GM19240 (cell line): ENCODE results near the gene RPTN.
"Not testable (repeated sequence)": the region's sequence is repeated elsewhere in the genome, so short reads cannot be mapped to it uniquely, and the experiment has no call there.

Source experiments
- DNase-seq: peaks from one replicate; pipeline ENCODE4 v3.0.0; 2011; ENCODE audit warnings: low spot score; ENCODE audit not compliant: insufficient read length

The RPTN gene

DNA sequence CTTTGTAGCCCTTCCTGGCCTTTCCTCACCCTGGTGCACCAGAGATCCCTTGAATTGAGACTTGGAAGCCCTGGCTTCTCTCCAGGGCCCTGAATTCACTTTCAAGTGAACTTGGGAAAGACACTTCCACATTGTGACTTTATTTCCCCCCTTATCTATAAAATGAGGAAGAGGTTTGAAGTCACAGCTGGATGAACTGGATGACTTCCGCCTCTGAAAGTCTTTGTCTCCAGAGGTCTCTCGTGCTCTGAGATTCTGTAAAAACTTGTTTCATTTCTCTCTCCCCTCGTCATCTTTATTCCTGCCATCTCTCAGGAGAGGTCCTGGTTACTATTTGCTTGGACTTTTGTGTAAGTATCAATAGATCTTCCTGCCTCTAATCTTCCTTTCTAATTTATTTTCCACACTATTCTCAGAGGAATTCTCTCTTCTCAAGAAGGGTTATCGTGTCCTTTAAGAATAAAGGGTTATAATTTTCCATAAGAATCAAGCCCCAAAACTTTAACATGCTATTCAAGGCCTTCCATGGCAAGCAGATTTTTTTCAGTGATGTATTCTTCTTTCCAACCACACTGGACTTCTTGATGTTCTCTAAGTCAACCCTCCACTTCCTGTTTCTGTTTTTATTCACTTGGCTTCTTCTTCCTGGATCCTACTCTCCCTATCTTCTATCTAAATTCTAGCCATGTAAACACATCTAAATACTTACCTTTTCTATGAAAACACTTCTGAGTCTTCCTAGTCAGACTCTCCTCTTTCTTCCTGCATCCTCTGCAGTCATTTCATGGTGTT is 6.5 kb upstream of the RPTN start:
- DNase-seq, result no peak

DNA sequence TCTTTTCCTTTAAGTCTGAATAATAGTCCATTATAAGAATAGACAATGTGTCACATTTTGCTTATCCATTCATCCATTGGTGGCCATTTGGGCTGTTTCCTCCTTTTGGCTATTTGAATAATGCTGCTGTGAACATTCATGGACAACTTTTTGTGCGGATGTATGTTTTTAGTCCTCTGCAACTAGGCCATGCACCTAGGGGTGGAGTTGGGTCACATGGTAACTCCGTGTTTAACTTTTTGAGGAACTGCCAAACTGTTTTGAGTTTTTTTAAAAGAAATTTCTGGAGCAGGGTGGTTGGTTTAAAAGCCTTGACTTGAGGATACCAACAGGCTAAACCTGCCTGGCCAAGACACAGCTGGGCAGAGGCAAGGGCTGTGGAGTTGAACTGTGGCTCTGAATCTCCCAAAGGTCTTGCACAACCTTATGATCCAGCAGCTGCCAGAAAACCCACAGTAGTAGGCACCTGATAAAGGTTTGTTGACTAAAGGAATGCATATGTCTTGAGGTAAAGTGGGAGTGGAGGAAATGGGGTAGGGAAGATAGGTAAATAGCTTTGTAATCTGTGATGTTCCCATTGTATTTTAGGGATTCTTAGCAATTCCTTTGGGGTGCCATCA is 5.6 kb upstream of the RPTN start:
- DNase-seq, result no peak

DNA sequence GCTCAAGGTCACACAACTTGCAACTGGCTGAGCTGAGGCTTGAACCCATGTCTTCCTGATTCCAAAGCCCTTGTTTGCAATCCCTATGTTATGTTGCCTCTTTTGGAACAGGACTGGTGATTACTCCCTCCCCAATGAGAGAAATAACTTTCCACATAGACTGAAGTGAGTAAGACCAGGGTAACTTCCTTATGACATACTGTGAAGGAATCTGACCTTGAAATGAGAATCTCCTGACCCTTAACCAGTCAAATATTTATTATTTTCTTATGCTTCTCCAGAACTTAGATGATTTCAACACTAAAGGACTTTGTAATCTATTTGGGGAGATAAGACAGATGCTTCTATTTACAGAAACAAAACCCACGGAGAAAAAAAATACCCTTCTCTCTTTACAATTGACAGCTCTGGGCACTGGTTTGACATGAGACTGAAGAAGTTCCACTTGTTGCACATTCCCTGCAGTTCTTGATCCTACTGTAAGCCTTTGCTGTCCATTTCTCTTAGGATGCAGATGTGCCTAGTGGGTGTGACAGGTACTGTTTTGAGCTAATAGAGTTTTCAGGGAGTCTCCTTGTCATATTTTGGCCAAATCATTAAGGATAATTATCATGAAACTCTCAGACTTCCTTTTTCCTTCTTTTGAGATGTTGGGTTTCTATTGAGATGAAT is 3.9 kb upstream of the RPTN start:
- DNase-seq, result no peak

DNA sequence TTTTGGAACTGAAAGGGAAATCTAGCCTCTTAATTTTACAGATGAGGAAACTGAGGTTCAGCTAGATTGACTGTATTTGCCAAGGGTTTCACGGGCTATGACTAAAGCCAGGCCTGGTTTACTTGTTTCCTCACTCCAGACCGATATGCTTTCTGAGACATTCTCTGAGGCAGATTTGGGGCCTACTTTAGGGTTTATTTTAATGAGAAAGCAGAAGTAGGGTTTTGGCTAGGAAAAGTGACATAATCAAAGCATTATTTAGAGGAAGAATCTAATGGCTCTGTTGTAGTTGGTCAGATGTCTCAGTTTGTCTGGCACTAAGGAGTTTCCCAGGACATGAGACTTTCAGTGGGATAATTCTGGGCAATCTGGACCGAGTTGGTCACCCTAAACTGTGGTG is 1.5 kb upstream of the RPTN start:
- no peak for DNase-seq

DNA sequence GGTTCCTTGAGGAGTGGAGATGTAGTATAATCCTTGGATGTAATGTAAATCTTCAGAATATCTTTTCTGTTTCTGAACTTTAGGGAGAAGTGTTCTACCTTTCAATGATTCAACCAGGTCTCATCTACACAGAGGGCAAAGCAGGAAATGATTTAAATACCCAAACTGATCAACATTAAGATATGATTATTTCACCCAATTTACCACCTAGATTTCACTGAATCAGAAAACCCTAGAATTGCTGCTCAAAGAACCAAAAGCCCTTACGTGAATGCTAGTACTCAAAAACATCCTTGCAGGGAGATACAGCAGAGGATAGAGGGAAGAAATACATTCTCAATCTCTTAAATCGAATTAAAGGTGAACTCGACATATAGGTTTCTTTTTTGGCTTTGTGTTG is 5.0 kb downstream of the RPTN start:
- DNase-seq, result no peak

DNA sequence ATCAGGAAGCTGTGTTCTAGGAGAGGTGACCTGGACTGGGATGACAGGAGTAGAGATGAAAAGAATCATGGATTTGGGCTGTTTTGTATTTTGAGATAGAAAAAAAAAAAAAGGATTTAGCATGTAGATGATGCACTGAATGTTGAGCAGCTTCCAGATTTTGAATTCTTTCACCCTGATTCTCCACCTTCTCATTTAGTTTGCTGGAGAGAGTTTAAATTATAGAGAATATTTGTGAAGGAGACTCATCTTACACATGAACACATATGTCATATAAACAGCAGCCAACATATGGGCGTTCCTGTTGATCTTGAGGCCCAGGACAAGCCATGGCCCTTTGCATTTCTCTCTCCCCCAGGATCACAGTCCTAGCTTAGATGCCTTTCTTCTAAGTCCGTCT is 7.4 kb downstream of the RPTN start:
- no peak for DNase-seq

DNA sequence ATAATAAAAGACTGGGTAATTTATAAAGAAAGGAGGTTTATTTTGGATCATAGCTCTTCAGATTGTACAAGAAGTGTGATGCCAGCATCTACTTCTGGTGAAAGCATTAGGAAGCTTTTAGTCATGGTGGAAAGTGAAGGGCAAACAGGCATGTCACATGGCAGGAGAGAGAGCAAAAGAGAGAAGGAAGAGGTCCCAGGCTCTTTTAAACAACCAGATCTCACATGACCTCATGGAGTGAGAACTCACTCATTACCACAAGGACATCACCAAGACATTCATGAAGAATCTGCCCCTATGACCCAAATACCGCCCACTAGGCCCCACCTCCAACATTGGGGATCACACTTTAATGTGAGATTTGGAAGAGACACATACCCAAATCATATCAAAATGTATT is 10.0 kb downstream of the RPTN start:
- DNase-seq, result no peak

DNA sequence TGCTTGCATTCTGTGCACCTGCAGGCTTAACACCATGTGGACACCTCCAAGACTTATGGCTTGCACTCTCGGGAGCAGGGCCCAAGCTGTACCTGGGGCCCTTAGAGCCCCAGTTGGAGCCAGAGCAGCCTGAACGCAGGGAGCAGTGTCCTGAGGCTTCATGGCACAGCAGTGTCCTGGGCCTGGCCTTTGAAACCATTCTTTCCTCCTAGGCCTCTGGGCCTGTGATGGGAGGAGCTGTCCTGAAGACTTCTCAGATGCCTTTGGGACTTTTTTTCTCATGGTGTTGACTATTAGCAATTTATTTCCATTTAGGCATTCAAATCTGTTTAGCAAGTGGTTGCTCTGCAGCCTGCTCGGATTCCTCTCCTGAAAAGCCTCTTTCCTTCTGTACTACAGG is 11.0 kb downstream of the RPTN start:
- DNase-seq, result no peak

DNA sequence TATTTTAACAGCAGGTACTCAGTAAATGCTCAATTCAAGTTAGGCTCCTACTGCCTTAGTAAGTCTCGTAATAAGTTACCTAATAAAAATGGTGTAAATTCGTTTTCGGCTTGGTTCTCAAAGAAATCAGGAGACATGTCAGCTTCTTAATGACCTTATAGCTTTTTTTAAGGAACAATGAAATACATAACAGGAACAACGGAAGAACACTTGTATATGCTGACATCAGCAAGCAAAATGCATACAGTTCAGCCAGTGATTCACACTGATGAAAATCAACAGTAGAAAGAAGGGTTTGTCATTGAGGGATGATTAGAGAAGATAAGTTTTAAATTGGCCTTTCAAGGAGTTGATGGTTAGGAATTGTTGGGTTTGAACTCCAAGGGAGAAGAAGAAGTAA is 13.3 kb downstream of the RPTN start:
- no peak for DNase-seq

DNA sequence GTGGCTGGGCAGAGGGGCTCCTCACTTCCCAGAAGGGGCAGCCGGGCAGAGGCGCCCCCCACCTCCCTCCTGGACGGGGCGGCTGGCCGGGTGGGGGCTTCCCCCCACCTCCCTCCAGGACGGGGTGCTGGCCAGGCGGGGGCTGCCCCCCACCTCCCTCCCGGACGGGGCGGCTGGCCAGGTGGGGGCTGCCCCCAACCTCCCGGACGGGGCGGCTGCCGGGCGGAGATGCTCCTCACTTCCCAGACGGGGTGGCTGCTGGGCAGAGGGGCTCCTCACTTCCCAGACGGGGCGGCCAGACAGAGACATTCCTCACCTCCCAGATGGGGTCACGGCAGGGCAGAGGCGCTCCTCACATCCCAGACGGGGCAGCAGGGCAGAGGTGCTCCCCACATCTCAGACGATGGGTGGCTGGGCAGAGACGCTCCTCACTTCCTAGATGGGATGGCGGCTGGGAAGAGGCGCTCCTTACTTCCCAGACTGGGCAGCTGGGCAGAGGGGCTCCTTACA is 14.3 kb downstream of the RPTN start:
- not testable (repeated sequence) for DNase-seq

DNA sequence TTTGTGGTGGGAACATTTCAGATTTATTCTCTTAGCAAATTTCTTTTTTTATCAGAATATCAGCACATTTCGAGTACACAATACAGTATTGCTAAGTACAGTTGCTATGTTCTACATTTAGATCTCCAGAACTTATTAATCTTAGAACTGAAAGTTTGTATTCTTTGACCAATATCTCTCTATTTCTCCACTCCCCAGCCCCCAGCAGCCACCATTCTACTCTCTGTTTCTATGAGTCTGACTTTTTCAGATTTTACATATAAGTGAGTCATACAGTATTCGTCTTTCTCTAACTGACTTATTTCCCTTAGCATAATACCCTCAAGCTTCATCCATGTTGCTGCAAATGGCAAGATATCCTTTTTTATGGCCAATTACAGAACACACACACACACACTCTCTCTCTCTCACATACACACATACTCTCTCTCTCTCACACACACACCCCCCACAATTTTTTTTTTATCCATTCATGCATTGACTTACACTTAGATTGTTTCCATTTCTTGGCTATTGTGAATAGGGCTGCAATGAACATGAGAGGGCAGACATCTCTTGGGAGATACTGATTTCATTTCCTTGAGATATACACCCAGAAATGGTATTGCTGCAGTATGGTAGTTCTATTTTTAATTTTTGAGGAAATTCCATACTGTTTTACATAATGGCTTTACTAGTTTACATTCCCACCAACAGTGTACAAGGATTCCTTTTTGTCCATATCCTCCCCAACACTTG is 15.7 kb downstream of the RPTN start:
- no peak for DNase-seq

DNA sequence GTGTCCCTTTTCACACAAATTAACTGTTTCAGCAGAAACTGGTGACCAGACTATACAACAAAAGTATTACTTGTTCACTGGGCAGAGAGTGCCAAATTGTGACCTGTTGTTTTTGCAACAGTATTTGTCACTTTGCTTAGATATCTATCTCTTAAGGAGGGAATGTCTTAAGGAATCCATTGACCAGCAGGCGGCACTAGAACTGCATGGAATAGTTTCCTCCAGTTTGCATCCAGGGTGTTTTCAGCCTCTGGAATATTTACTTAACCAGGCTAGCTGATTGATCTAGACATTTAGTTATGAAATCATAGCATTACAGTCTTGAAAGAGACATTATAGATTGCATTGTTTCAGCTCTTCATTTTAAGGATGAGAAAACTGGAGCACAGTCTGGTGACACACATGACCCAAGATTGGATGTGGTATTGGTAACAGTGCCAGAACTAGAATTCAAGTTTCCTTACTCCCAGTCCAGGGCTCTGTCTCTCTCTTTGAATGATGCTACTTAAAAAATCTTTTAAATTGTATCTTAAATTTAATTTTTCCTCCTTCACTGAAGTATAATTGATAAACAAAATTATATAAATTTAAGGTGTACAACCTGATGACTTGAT is 16.9 kb downstream of the RPTN start:
- DNase-seq, result no peak

DNA sequence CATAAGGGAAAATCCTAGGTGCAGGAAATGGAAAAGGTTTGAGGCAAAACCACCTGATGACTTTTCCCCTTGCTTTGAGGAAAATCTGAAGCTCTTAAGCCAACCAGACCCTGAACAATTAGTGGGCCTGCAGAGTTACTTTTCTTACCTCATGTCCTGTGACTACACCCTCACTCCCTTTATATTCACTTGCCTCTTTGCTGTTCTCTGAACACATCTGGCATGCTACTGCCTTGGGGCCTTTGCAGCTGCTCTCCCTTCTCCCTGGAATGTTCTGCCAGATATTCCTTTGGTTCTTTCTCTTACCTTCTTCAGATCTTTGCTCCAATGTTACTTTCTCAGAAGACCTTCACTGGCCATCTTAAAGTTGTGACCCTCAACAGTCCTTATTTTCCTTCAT is 21.8 kb downstream of the RPTN start:
- no peak for DNase-seq

DNA sequence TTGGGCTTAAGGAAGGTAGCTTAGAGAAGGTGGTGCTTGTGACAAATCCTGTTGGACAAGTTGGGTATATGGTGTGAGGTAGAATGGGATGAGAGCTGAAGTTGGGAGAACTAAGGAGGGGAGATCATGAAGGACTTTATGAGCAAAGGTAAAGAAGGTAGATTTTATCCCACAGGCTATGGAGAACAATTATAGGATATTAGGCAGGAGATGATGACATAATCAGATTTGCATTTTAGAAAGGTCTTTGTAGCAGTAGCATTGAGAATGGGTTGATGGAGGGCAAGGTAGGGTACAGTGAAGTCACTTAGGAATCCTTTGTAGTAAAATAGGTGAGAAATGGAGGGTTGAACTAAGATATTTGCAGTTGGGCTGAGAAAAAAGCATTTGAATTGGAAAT is 28.8 kb downstream of the RPTN start:
- no peak for DNase-seq

DNA sequence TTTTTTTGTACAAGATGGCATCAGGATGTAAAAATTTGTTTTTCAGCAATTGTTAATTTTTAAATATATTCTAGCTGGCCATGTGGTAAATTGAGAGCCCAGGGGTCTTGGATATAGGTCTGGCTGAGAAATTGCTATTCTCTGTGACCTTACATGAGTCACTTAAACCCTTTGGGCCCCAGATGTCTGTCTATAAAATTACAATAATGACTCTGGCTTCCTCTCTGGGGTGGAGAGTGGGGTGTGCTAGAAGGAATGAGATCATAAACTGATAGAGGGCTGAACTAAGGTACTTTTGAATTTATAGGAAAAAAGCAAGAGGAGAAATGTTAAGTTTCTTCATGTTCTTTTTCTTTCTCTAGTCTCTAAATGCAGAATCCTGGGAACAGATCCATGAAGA is 31.4 kb downstream of the RPTN start:
- no peak for DNase-seq

DNA sequence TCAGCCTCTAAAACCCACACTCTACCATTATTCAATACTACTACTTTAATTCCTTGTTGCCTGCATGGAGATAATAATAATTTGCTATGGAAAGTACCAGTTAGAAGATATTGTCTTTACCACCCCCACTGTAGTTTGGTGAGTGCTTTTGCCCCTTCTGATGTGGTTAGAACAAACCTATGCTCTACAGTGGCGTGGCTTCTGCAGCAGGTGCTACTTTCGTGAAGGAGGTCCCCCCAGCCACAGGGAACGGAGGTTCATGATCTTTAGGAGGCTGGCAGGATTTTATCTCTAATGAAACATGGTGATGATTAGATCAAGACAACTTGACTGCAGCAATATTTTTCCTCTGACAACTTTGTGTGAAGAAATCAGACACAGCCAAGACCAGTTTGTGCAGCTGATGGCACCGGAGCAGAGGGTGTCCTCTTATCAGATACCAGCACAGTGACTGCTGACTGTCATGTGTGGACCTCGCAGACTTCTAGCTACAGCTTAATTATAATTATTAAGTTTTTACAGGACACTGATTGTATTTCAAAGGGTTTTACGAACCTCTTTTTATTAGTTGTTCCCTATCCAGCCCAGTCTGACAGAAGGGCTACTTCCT is 33.1 kb downstream of the RPTN start:
- no peak for DNase-seq

DNA sequence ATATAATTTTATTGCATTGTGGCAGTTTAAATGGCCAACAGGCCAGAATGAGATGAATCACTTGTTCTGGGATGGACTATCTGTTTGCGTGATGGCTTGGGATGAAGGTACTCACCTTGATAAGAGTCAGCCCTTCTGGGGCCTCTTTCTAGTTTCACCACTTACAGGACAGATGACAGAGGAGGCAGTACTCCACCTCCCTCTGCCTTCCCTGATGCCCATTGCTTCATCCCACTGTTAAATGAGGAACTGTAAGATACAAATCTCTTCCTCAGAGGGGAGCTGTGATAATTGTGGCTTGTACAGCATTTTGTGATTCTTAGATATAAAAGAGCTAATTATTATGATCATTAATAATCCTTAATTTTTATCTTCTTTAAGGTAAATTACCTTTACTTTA is 40.1 kb downstream of the RPTN start:
- no peak for DNase-seq

DNA sequence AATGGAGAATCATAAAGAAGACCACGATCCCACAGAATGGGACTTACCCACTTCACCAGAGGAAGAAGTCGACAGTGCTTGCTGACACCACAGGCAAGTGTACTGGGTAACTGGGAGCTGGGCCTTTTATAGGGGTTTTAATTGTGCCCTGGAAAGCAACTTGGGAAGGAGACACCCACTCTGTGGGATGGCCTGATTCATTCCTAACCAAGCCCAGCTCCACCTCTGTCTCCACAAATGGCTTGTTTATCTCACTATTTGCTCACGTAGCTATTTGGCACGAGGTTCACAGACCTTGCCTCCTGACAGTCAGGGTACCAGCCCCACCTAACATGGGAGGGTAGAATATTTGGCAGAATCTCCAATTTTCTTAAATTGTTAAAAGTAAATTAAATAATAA is 43.7 kb downstream of the RPTN start, which contains the start of gene TCHH:
Gene TCHH (minus strand): TSS at position 101 of the 400 bp plus-strand sequence. CDS start 1,364 bp downstream, outside the sequence.
- DNase-seq, result no peak

DNA sequence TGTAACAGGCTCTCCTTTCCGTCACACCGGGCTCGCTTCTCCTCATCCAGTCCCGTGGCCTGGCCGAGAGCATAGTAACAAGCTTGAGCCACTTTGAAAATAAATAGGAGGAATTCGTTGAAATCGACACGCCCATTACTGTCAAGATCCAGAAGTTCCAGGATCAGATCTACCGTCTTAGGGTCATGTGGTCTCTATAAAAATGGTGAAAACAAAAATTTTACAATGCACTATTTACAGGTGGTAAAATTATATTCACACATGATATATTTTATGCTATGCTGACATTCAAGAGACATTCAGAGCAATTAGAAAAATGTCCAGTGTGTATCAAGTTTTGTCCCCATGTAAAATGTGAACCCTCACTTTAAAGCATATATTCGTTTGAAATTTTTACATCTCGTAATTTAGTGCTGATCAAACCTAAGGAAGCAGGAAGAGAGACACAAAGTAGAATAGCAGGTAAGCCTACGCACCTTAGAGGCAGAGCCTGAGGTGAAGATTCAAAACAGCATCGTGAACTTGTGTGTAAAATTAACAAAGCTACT is 46.1 kb downstream of the RPTN start:
- DNase-seq, result no peak

DNA sequence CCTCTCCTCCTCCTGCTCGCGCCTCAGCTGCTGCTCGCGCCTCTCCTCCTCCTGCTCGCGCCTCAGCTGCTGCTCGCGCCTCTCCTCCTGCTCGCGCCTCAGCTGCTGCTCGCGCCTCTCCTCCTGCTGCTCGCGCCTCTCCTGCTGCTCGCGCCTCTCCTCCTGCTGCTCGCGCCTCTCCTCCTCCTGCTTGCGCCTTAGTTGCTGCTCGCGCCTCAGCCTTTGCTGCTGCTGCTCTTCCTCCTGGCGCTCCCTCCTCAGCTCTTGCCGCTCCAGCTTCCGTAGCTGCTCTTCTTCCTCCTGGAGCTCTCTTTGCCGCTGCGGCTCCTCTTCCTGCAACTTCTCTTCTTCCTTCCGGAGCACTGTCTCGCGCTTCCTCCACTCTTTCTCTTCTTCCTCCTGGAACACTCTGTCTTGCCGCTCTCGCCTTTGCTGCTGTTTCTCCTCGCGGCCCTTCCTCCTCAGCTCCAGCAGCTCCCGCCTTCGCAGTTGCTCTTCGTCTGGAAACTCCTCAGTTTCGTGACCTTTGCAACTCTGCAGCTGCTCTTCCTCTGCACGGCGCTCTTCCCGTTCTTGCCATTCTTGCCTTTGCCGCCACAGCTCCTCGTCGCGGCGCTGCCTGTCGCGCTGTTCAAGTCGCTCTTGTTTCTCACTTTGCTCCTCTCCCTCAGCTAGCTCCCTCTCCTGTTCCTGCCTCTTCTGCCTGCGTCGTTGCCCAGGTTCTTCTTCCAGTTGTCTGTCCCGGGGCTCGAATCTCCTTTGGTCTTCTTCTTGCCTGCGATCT is 46.7 kb downstream of the RPTN start:
- DNase-seq, result no peak
